HepG2 (cell line): ENCODE data around the gene RNF10. TPM values are rescaled to one million over a fixed set of nuclear protein-coding genes. Genes with fewer than 3 reads are reported as not detected.
A peak's percentile ranks its signal among the peaks of the same experiment; 100 is the strongest.

Experiments
- CBX1 ChIP-seq: IDR thresholded peaks from one replicate; pipeline ENCODE4 v1.6.1; 2016; ENCODE audit warnings: antibody characterized with exemption, low read depth
- CHD2 ChIP-seq: IDR thresholded peaks from 2 replicates; pipeline ENCODE4 v1.6.1; 2011; ENCODE audit warnings: low read depth, low read length, improper control_type of control experiment
- GABPB1 ChIP-seq: IDR thresholded peaks from 2 replicates; pipeline ENCODE4 v1.6.1; 2016; ENCODE audit warnings: mild to moderate bottlenecking, missing genetic modification reagents, moderate library complexity, missing compliant biosample characterization
- GTF2F1 ChIP-seq: fragments of 150-350 bp; IDR thresholded peaks from 2 replicates; pipeline ENCODE4 v1.6.1; 2014; ENCODE audit warnings: low read length
- IRF1 ChIP-seq: sonication (generic); formaldehyde crosslinking; IDR thresholded peaks from 2 replicates; pipeline ENCODE4 v1.4.0; 2020; ENCODE audit warnings: low read depth, mild to moderate bottlenecking, missing genetic modification reagents
- KAT7 ChIP-seq: IDR thresholded peaks from 2 replicates; pipeline ENCODE4 v1.6.1; 2018; ENCODE audit warnings: borderline replicate concordance, missing compliant biosample characterization
- KDM6A ChIP-seq: IDR thresholded peaks from 2 replicates; pipeline ENCODE4 v1.6.1; 2016; ENCODE audit warnings: low read depth
- NFIB ChIP-seq: sonication (generic); formaldehyde crosslinking; IDR thresholded peaks from 2 replicates; pipeline ENCODE4 v1.9.0; 2021; ENCODE audit warnings: missing genetic modification reagents, mild to moderate bottlenecking, borderline replicate concordance
- NFYB ChIP-seq: sonication (generic); formaldehyde crosslinking; IDR thresholded peaks from 2 replicates; pipeline ENCODE4 v1.4.0; 2020; ENCODE audit warnings: missing genetic modification reagents
- NONO ChIP-seq, 2 experiments: fragments of 450-650 bp in 1 of 2; sonication (generic) in 1 of 2; formaldehyde crosslinking in 1 of 2; IDR thresholded peaks in 1 of 2; conservative IDR thresholded peaks in 1 of 2; 2 replicates each; pipeline versions ENCODE4 v1.6.1 to v1.8.0; 2017 to 2022; ENCODE audit warnings: mild to moderate bottlenecking in 1 of 2, missing genetic modification reagents in 1 of 2, moderate library complexity in 1 of 2
- NR2C2 ChIP-seq: sonication (generic); formaldehyde crosslinking; IDR thresholded peaks from 2 replicates; pipeline ENCODE4 v1.4.0; 2020; ENCODE audit warnings: missing genetic modification reagents, mild to moderate bottlenecking, moderate library complexity, borderline replicate concordance
- REXO4 ChIP-seq: sonication (generic); formaldehyde crosslinking; IDR thresholded peaks from 2 replicates; pipeline ENCODE4 v1.8.0; 2022; ENCODE audit warnings: missing genetic modification reagents, mild to moderate bottlenecking, borderline replicate concordance
- RXRA ChIP-seq: sonication (generic); formaldehyde crosslinking; IDR thresholded peaks from 2 replicates; pipeline ENCODE4 v1.5.1; 2020; ENCODE audit warnings: missing genetic modification reagents
- TBL1XR1 ChIP-seq: fragments of 150-350 bp; IDR thresholded peaks from 2 replicates; pipeline ENCODE4 v1.6.1; 2014; ENCODE audit warnings: borderline replicate concordance, low read length; ENCODE audit not compliant: partially characterized antibody
- TRAFD1 ChIP-seq: sonication (generic); formaldehyde crosslinking; IDR thresholded peaks from 2 replicates; pipeline ENCODE4 v1.5.1; 2020; ENCODE audit warnings: missing genetic modification reagents, mild to moderate bottlenecking, borderline replicate concordance
- U2AF2 ChIP-seq: fragments of 200-400 bp; formaldehyde crosslinking; IDR thresholded peaks from 2 replicates; pipeline ENCODE4 v1.6.1; 2017; ENCODE audit warnings: low read depth, mild to moderate bottlenecking, low read length
- USF2 ChIP-seq, 2 experiments: sonication (generic) in 1 of 2; formaldehyde crosslinking in 1 of 2; IDR thresholded peaks; 2 replicates each; pipeline versions ENCODE4 v1.5.1 to v1.6.1; 2011 to 2020; ENCODE audit warnings: borderline replicate concordance in 1 of 2, low read depth in 1 of 2, low read length in 1 of 2, mild to moderate bottlenecking in 1 of 2, missing genetic modification reagents in 1 of 2, moderate library complexity in 1 of 2
- ZIK1 ChIP-seq: sonication (generic); formaldehyde crosslinking; IDR thresholded peaks from 2 replicates; pipeline ENCODE4 v1.5.0; 2020; ENCODE audit warnings: mild to moderate bottlenecking, low read depth, missing genetic modification reagents, borderline replicate concordance
- ZKSCAN8 ChIP-seq: IDR thresholded peaks from 2 replicates; pipeline ENCODE4 v1.6.1; 2016; ENCODE audit warnings: borderline replicate concordance, missing genetic modification reagents, missing compliant biosample characterization
- ZMAT5 ChIP-seq: sonication (generic); formaldehyde crosslinking; IDR thresholded peaks from 2 replicates; pipeline ENCODE4 v1.5.0; 2020; ENCODE audit warnings: mild to moderate bottlenecking, low read depth, missing genetic modification reagents, borderline replicate concordance
- ZNF333 ChIP-seq: sonication (generic); formaldehyde crosslinking; IDR thresholded peaks from 2 replicates; pipeline ENCODE4 v1.4.0; 2020; ENCODE audit warnings: mild to moderate bottlenecking, missing genetic modification reagents, borderline replicate concordance
- ZNF703 ChIP-seq: sonication (generic); formaldehyde crosslinking; IDR thresholded peaks from 2 replicates; pipeline ENCODE4 v1.5.1; 2020; ENCODE audit warnings: missing genetic modification reagents, mild to moderate bottlenecking, moderate library complexity, borderline replicate concordance
- ZNF773 ChIP-seq: sonication (generic); formaldehyde crosslinking; IDR thresholded peaks from 2 replicates; pipeline ENCODE4 v1.4.0; 2020; ENCODE audit warnings: missing genetic modification reagents, borderline replicate concordance
- ZZZ3 ChIP-seq: sonication (generic); formaldehyde crosslinking; IDR thresholded peaks from 2 replicates; pipeline ENCODE4 v1.4.0; 2020; ENCODE audit warnings: missing genetic modification reagents, mild to moderate bottlenecking, borderline replicate concordance
- polyA plus RNA-seq, 8 experiments: library from polyadenylated mRNA; depleted of rRNA in 3 of 8; stranded (reverse) in 7 of 8; unstranded in 1 of 8; fragments of >200 nt; fragmentation: Illumina TruSeq in 4 of 8; extraction: Trizol in 4 of 8; gene quantifications; 2 replicates each; pipeline versions ENCODE4 v1.2.1 to v1.2.3, GENCODE V29; 2011 to 2016; ENCODE audit warnings: low read depth in 4 of 8, missing spikeins in 1 of 8, mixed read lengths in 1 of 8; ENCODE audit not compliant: insufficient read depth in 1 of 8
- total RNA-seq, 5 experiments: library from RNA; depleted of rRNA; stranded (reverse); fragments of >200 nt; fragmentation: Illumina TruSeq; extraction: Trizol; gene quantifications; 2 replicates each; pipeline ENCODE4 v1.2.3, GENCODE V29; 2016; ENCODE audit warnings: low read depth in 1 of 5

The RNF10 gene
- total and polyA plus RNA-seq, 2 of the 13 experiments (the other 11 are each of a cell fraction or from before 2014, with no cell fraction given), result 62.5 to 88.0 TPM

GRCh38 chr12:120528861-120529525, 5.2 kb upstream of the RNF10 start, which contains the start of gene COQ5 (continued):
- TF ChIP-seq U2AF2, result no peak
- TF ChIP-seq ZIK1 (CRISPR knock-in tag), result no peak
- TF ChIP-seq NFIB (CRISPR knock-in tag), result no peak
- no peak for TF ChIP-seq REXO4 (CRISPR knock-in tag)
- TF ChIP-seq IRF1 (CRISPR knock-in tag), result no peak
- no peak for TF ChIP-seq TRAFD1 (CRISPR knock-in tag)
- TF ChIP-seq GABPB1 (CRISPR knock-in tag), result peak; percentile 82
- TF ChIP-seq CHD2, result no peak
- no peak for TF ChIP-seq CBX1
- TF ChIP-seq GTF2F1, result no peak
- TF ChIP-seq NR2C2 (CRISPR knock-in tag), result peak; percentile 92
- no peak for TF ChIP-seq ZMAT5 (CRISPR knock-in tag)
- TF ChIP-seq USF2 (IDR thresholded peaks at IDR 0.05; ENCODE audit: low read depth, low read length), result no peak
- no peak for TF ChIP-seq USF2 (CRISPR knock-in tag; IDR thresholded peaks at IDR 0.05; ENCODE audit: borderline replicate concordance)
- TF ChIP-seq RXRA (CRISPR knock-in tag), result peak; percentile 91
- no peak; the same call in 1 of the 2 replicates for TF ChIP-seq KAT7 (CRISPR knock-in tag)
- TF ChIP-seq NONO (IDR thresholded peaks at IDR 0.05), result no peak
- peak; percentile 91 for TF ChIP-seq NONO (CRISPR knock-in tag; conservative IDR thresholded peaks at IDR 0.05)
- TF ChIP-seq NFYB (CRISPR knock-in tag), result no peak
- TF ChIP-seq ZZZ3 (CRISPR knock-in tag), result peak; percentile 44; the same call in 1 of the 2 replicates
- TF ChIP-seq ZNF773 (CRISPR knock-in tag), result no peak
- peak; percentile 39; the same call in 1 of the 2 replicates for TF ChIP-seq KDM6A (CRISPR knock-in tag)
- peak; percentile 52; the same call in 1 of the 2 replicates for TF ChIP-seq ZKSCAN8 (CRISPR knock-in tag)
- TF ChIP-seq ZNF333, result 0 out of 2 replicates have a peak, but pooled peaks have one; percentile 45
- peak; percentile 48 for TF ChIP-seq TBL1XR1
- no peak for TF ChIP-seq ZNF703 (CRISPR knock-in tag)
